Stimulated activated CD4-positive, alpha-beta T cell treated with anti-CD3 and anti-CD28 coated beads, Interleukin-15, amount 100 ng/mL, for 1 hour (primary cell): ENCODE measurements around the gene ARHGAP15.

ENCODE experiments used
- DNase-seq, 2 donors: peaks; one replicate each; pipeline ENCODE4 v3.0.0-alpha.2; 2020; ENCODE audit warnings: low read depth in 1 of 2, low spot score in 1 of 2

ARHGAP15 gene

DNA sequence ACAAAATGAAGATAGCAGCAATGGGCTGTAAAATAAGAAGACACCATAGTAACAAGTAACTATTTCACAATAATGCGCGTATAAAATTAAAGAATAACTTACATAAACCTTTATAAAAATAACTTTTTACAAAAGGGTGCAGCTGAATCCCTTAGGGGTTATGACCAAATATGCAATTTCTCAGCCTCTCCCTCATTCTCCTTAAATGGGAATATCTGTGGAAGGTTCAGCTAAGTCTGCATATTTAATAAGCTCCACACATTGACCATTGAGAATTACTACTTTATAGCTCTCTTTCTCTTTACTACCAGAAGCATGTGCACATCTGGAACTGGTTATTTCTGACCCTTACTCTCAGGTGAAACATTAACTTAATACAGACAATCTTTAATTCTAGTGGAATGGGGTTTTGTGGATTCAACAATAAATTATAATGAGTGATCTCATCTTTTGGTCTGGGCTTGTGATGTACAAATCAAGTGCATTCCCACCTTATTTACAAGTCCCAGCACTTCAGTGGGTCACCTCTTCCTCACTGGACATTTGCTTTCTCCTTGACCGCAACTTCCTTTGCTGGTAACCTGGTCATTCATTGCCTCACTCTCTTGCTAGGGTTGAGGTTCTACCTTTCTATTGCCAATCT is 15.7 kb downstream of the ARHGAP15 start:
- DNase-seq = no peak

DNA sequence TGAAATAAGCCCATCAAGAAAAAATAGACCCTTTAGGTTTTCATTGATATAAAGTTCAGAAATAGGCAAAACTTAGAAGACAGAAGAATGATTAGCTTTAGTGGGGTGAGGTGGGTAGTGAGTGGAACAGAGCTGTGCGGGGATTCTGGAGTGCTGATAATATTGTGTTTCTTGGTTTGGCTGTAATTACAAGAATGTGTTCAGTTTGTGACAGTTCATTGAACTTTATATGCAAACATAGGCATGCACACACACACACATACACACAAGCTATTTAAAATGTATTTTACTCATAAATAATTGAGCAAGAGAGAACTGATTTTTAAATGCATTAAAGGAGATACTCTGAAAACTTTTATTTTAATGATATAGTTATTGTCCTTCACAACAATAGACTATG is 17.1 kb downstream of the ARHGAP15 start:
- DNase-seq = no peak

DNA sequence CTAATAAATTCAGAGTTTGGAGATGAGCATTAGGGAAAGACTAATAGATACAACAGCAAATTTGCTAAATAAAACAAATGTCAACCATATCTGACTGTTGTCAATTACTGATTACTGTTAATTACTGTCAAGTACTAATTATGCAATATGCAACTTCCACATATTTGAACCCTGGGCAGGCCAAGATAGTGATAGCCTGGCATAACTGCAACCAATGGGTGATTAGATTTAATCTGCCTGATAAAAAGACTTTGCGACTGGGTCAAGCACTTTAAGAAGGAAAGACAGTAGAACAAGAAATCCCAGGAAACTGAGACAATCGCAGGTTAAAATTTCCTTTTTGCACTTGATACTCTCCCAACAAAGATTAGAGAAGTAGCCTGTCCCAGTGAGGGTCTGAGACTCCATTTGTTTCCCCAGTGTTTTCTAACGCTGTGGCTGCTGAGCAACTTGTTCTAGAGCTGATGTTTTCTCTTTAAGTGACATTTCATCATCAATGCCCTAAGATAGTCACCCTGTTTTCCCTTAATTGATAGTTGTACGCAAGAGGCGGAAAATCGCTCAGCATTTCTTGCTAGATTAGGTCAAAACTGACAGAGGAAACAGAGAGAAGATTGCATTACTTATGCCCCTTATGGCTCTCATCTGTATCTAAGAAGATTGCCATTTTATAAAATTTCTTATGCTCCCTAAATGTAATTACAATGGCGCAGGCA is 17.8 kb downstream of the ARHGAP15 start:
- DNase-seq = no peak

DNA sequence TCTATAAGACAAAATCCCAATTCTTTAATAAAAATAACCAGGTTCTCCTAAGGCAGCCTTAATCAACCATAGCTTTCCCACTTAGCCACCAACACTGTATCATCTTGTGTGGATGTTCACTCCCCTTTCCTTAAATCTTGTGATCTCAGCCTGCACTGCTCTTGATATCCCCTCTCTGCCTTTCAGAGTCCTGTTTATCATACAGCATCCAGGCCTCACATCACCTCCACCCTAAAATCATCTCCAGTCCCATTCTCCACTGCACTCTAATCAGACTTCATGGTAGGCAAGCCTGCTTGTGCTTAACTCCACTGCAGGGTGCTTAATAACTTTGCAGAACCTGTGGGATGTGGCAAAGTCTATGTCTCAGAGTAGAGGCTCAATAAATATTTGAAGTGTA is 18.8 kb downstream of the ARHGAP15 start:
- DNase-seq = no peak

DNA sequence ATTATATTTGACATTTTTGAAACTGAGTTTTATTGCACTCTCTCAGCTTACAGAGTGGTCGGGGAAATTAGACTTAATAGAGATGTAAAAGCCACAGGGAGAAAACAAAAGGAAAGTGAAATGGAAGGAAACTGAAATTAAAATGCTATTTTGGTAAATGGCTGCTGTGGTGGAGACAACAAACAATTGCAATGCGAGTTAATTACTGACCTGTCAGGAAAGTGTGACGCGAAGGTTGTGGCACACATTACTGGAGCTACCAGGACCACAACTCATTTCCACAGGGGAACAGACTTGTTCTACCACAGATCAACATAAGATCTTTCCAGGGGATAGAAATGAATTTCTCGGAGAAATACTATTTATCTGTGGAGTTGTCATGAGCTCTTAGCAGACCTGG is 19.5 kb downstream of the ARHGAP15 start:
- no peak for DNase-seq

DNA sequence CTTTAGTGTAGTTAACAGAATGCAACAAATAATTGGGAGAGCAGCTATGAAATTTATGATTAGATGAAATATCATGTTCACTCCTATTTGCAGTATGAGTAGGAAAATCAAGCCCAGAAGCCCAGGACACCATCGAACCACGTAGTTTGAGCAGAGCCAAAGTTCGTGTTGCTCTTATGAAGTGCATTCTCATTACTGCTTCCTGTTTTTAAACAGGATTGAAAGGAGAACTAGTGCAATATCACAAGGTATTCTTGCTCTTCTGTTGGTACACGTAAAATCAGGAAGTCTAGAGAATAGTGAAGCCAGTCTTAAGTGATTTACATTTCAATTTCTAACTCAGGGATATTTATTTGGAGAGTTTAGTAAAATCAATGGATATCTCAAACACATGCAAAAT is 21.1 kb downstream of the ARHGAP15 start:
- no peak for DNase-seq

DNA sequence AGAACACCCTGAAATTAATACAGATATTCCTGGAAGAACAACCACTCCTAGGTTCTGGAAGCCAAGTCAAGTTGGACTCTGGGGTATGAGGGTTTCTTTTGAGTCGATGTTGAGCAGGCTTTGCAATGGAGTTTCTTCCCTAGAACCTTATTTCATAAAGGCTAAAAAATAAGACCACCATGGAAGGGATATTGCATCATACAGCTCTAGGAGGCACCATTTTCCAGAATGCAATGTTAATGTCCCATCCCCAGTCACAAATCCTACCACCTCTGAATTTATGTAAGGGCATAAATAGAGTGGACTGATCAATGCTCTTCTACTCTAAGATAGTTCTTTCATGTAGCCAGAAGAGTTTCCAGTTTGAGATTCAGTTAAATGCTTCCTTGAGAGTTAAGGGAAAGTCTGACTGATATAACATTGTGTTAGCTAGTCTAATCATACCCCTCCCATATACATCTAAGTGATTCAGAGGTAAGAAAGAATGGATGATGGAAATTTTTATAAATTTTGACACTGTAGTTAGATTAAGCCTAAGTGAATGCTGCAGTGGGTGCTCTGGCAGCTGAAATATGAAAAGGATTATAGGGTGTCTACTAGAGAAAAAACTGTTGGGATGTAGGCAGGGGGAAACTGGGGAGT is 22.0 kb downstream of the ARHGAP15 start:
- no peak for DNase-seq

DNA sequence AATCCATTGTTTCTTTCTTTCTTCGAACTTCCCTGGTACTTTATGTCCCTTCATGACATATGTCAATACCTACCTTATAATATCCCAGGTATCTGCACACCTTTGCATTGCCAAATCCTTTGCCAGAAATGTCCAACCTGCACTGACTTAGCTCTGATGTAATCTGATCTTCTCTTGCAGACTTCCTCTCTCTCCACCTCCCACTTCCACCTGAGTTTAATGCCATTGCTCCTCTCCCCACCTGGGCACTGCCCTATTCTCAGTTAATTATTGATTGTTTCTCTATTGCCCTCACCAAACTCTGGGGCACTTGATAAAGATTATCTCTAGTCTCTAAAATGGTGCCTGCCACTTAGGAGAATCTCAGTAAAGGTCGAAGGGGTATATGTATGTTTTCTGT is 23.0 kb downstream of the ARHGAP15 start:
- no peak for DNase-seq

DNA sequence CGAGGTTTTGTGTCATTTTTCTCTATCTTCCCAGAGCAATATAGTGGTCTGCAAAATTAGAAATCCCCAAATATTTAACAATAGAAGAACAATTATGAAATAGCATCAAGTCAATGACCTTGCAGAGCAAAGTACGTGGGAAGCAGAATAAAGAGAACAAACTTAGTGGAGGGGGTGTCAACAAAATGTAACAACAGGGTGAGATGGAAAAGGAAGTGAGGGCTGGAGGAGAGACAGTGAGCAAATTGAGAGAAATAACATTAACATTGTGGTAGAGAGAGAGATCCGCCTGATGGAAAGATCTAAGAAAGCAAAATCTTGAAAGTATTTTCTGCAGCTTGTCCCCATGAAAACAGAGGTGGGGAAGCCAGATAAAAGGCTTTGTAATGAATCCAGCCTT is 23.4 kb downstream of the ARHGAP15 start:
- no peak for DNase-seq

DNA sequence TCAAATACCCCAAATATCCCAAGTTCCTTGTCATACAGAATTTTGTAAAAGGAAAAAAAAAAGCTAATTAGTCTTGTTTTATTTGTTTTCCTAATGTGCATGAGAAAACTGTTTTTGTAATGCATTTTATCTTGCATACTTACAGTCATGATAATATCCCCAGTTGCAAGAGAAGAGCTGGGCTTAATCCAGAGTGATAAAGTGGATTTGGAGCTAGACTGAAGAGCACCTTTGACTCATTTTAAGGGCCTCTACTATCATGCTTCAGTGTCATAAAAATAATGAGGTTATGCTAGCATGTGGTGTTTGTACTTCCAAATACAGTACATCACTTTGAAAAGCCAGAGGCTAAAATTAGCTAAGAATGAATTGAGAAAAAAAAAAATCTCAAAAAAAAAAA is 26.4 kb downstream of the ARHGAP15 start:
- DNase-seq = no peak

DNA sequence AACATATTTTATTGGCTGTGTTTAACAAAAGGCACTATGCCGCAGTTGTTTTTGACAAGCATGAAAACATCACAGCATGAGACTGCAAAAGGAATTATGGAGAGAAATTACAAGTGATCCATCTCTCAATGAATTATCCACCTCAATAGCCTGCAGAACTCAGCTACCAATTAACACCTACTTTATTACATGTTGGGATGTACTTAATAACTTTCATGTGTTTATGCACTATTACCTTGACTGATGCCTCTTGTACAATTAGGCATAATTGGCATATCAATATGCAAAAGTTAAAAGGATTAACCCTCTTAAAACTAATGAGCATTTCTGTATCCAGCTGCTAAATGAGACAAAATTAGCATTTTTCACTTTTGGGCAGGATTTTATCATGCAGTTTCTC is 27.8 kb downstream of the ARHGAP15 start:
- no peak for DNase-seq

DNA sequence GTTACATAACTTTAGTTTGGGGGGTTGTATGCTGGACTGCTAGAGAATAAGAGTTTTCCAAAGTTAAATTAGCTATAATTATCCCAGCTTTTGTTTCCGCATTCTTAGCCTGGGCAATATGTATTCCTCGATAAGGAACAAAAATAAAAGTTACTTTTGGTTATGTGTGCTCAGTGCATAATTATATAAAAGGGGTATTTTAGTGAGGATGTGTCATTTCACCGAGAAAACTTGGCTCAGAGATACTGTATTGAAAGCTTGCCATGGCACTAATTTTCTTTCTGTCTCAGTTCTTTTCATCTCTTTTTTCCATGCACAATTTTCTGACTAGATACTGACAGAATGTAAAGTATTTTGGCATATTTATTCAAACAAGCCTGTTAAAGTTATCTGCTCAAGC is 28.2 kb downstream of the ARHGAP15 start:
- DNase-seq = no peak

DNA sequence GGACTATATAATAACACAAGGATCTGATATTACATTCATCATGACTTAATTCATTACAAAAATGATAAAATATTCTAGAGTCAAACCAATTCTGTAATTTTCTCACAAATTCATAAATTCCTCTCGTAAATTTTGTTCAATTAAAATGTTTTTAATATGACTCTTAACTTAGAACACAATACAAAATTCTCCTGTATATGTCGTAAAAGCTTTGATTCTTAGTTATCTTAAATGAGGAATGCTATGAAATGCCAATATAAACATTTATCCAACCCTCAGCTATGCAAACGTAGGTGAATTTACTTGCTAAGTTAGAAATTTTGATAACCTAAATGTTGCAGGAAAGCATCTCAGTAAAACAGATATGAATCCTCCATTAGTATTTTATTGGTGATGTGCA is 28.9 kb downstream of the ARHGAP15 start:
- DNase-seq = no peak

DNA sequence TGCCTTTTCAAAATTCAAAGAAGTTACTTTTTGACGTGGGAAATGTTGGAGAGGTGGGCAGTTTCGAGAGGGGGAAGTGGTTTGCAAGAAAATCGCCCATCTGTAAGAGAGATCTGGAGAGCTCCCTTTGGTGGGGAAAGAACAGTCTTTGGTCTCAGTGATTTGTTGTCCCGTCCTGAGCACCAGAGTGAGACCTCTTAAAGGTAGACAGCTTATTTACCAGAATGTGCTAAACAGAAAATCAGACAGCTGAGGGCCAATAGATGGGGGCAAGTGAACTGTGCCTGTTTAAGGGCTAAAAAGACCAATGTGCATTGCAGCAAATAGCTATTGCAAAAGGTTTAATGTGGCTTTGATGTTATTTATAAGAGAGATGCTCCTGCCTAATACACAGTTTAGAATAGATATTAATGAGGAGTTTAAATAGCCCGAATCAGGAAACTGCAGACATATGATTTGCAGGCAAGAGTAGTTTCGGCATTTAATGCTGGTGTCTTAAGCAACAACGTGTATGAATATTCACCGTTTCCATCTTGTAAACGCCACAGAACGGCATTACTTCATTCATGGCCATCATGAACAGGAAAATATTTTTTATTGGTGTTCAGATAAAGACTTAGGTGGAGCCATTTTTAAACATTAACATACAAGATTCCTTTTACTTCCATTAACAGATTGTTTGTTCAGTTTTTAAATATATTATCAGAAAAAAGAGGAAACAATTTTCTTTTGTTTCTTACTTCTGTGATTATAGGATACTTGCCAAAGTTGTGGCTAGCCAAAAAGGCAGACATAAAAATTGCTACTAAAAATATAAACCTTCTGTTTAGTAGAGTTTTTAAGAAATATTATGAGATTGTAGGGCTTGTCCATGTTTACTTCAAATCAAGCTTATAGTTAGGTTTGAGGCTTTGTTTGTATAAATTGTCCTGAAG is 29.6 kb downstream of the ARHGAP15 start:
- DNase-seq = no peak

DNA sequence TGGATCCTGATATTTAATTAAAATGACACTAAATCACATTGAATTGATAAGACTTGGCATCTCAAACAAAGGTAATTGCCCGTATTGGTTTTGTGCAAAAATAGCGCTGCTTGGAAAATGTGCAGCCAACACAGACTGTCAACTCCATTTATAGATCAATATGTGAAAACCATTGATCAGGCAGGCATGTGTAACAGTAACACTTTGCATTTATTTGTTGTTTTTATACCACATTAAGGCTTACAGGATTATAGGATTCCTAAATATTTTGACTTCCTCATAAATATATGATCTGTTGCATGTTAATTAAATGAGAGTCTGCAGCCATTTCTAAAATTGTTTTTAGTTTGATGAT is 30.2 kb downstream of the ARHGAP15 start:
- no peak for DNase-seq

DNA sequence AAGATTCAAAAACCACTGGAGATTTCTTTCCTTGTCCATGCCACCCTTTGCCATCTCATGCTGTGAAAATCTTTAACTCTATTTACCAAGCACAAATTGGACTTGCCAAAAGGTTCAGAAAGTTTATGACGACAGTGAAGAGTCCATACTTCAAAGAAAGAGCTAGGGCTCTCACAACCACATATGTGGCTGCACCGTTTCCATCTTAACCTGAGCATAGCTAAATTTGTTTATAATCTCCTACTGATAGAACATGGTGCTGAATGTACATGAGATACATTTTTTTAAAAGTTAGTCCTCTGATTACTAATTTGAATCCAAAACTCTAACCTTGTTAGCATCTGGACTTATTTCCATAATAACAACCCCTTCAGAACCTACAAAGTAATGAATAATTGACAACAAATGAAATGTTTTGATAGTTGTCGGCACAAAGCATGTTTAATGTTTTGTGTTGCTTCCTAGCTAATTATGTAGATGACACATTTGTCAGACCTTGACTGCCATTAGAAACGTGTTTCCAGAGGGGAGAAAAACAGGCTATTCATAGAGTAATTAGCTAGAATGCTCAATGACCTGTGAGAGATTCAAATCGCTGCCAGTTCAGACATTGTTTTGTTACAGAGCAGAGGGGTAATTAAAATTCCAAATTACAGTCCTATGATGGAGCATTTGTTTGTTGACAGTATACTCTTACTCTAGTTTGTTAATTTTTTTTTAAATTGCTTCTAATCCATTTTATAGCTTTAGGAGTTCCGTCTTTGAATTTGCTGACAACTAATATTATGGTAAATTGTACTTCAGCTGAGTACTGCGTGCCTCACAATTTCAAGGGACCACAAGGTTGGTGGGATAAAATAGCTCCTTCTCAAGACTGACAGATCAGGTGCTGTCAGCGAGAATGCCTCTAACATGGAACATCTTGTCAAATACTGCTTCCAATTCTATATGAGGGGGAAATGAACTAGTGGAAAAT is 31.8 kb downstream of the ARHGAP15 start:
- DNase-seq = no peak

DNA sequence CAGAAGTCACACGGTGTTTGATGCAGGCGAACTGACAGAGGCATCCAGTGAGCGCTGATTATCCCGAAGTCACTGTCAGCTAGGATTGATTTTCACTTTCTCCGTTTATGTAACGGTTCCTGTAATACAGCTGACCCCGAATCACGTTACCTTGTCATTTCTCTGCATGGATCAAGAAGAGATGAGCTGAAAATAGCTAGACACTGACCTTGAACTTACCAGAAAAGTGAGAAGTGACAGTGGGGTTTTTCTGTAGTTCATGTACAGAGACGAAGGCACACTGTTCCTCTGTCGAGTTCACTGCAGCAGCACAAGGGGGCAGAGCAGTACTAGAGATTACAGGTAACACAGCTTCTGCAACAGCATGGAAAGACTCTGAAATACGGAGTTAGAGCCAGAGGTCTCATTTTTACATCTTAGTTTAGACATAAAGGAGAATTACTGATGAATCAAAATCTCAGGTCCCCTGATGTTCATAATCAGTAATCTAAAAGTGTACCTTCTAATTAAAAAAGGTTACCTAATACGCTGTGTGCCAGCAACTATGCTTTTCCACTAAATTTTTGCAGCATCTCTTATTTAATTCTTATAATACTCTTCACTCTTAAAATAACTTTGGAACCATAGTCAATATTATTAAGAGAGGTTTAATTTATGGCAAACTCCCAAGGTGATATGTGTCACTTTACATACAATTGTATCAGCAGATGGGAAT is 33.1 kb downstream of the ARHGAP15 start:
- peak in 1 of 2 donors; percentile 11 for DNase-seq

DNA sequence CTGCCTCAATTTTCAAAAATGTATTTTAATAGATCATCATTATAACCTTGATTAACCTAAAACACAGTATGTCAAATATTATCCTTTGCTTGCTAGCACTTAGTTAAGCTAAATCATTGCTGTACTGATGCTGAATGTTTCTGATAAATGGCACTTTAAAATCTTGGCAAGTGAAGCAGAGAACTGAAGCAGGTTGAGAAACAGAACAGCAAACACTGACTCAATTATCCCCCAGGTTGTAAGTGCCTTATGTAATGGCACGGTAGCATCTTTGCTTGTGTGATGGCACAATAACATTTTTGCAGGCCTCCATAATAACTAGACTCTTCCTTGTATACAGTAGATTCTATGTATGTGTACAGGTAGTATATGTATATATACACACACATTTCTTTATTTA is 33.8 kb downstream of the ARHGAP15 start:
- DNase-seq = no peak

DNA sequence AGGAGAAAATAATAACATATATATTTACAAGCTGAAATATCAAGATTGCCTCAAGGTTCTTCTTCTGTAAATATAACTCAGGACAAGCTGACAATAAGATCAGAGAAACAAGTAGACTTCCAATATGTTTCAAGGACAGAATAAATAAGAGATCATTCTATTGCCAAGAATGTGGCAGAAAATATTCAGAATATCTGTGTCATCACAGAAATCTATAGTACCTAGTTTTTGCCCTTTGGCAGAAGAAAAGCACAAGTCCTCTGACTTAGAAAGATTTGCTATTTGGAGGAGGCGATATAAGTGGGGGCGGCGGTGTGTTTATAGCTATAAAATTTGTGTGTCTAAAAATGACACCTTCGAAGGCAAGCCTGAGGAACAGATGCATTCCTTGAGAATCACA is 34.3 kb downstream of the ARHGAP15 start:
- no peak for DNase-seq

DNA sequence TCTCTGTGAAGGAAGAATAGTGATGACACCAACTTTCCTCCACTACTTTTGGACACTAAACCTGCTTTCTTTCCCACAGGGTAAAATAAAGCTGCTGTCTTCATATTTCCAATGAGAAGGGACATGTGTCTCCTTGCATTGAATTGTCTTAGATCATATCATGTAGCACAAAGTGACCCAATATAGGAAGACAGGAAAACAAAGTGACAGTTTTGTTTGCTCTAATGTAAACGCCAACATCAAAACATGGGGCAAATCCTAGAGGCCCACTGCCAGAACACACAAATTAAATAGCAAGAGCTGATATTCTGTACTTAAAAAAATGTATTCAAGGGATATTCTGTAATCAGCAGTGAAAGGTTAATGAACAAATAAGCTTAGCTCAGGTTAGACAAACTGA is 36.1 kb downstream of the ARHGAP15 start:
- no peak for DNase-seq
